HG03432 (cell line): ENCODE results near the gene PIP4K2C.
A peak's percentile ranks its signal among the peaks of the same experiment; 100 is the strongest.
"Not testable (repeated sequence)": the region's sequence is repeated elsewhere in the genome, so short reads cannot be mapped to it uniquely, and the experiment has no call there.

Experiments used
- ATAC-seq: cut with Tn5 transposase; IDR thresholded peaks from one replicate; pipeline ENCODE4 v1.9.1; 2021; ENCODE audit warnings: mild to moderate bottlenecking, moderate library complexity; ENCODE audit not compliant: unreplicated experiment

PIP4K2C gene

GRCh38 chr12:57632073-57632957, 41.3 kb downstream of the PIP4K2C start:
- ATAC-seq, result peak; percentile 23

- ATAC-seq, result peak; percentile 90
Measured at GRCh38 chr12:57632958-57633840, 42.2 kb downstream of the PIP4K2C start, which contains the start of gene B4GALNT1. TSS of gene B4GALNT1 (minus strand) at chr12:57633201. CDS start at chr12:57632132, 1,069 bp downstream.

- not testable (repeated sequence) for ATAC-seq
Measured at GRCh38 chr12:57636731-57637130, 45.7 kb downstream of the PIP4K2C start.

- no peak for ATAC-seq
Measured at GRCh38 chr12:57637364-57637763, 46.4 kb downstream of the PIP4K2C start.

- ATAC-seq, result no peak
Measured at GRCh38 chr12:57638096-57638495, 47.1 kb downstream of the PIP4K2C start.

GRCh38 chr12:57640175-57641042, 49.4 kb downstream of the PIP4K2C start:
- no peak for ATAC-seq

- ATAC-seq, result no peak
Measured at GRCh38 chr12:57641699-57642442, 50.9 kb downstream of the PIP4K2C start.

GRCh38 chr12:57645990-57646658, 55.1 kb downstream of the PIP4K2C start:
- not testable (repeated sequence) for ATAC-seq

GRCh38 chr12:57646659-57647049, 55.7 kb downstream of the PIP4K2C start:
- not testable (repeated sequence) for ATAC-seq
